Esophagus (tissue), 2 donors: ENCODE measurements around the gene VAC14. TPM values are rescaled to one million over a fixed set of nuclear protein-coding genes. Genes with fewer than 3 reads are reported as not detected.

Experiments used
- H3K27ac ChIP-seq, 2 donors: one replicate each; pipeline ENCODE4 v1.5.1; 2013; ENCODE audit warnings: low read depth in 2 of 2, mild to moderate bottlenecking in 2 of 2, inconsistent platforms in 1 of 2, low read length in 1 of 2, moderate library complexity in 1 of 2
- H3K27me3 ChIP-seq, 2 donors: one replicate each; pipeline ENCODE4 v1.6.1; 2013; ENCODE audit warnings: low read length in 2 of 2, control low read depth in 1 of 2, mild to moderate bottlenecking in 1 of 2; ENCODE audit not compliant: insufficient read depth in 2 of 2, control insufficient read depth in 1 of 2
- H3K36me3 ChIP-seq, 2 donors: one replicate each; pipeline ENCODE4 v1.6.1; 2013; ENCODE audit warnings: low read length in 1 of 2; ENCODE audit not compliant: control insufficient read depth in 2 of 2, insufficient read depth in 2 of 2
- H3K4me1 ChIP-seq, 2 donors: one replicate each; pipeline ENCODE4 v1.6.1; 2013; ENCODE audit warnings: low read length in 1 of 2; ENCODE audit not compliant: control insufficient read depth in 2 of 2, insufficient read depth in 2 of 2
- H3K4me3 ChIP-seq, 2 donors: one replicate each; pipeline ENCODE4 v1.5.1; 2013; ENCODE audit warnings: low read length in 2 of 2, mild to moderate bottlenecking in 2 of 2, low read depth in 1 of 2, moderate library complexity in 1 of 2
- H3K9me3 ChIP-seq, 2 donors: one replicate each; pipeline ENCODE4 v1.6.1; 2013; ENCODE audit warnings: mild to moderate bottlenecking in 2 of 2, low read depth in 1 of 2, low read length in 1 of 2, moderate library complexity in 1 of 2; ENCODE audit not compliant: control insufficient read depth in 2 of 2, insufficient read depth in 1 of 2
- WGBS, 2 donors: extraction: QIAGEN DNeasy Blood & Tissue Kit; methylation state at CpG; one replicate each; pipeline ENCODE4 v1.1.7; 2013; 5-methylcytosine and 5-hydroxymethylcytosine counted together
- polyA plus RNA-seq, 2 donors: library from polyadenylated mRNA; stranded (reverse); fragments of 200-250 nt; gene quantifications; one replicate each; pipeline ENCODE4 v1.2.3, GENCODE V29; 2013
- donor health status: healthy with polysubstance abuse.
- donor health status: Bipolar disorder and iron deficiency.

Gene VAC14
- polyA plus RNA-seq, 2 donors = 24.8 to 31.3 TPM

DNA sequence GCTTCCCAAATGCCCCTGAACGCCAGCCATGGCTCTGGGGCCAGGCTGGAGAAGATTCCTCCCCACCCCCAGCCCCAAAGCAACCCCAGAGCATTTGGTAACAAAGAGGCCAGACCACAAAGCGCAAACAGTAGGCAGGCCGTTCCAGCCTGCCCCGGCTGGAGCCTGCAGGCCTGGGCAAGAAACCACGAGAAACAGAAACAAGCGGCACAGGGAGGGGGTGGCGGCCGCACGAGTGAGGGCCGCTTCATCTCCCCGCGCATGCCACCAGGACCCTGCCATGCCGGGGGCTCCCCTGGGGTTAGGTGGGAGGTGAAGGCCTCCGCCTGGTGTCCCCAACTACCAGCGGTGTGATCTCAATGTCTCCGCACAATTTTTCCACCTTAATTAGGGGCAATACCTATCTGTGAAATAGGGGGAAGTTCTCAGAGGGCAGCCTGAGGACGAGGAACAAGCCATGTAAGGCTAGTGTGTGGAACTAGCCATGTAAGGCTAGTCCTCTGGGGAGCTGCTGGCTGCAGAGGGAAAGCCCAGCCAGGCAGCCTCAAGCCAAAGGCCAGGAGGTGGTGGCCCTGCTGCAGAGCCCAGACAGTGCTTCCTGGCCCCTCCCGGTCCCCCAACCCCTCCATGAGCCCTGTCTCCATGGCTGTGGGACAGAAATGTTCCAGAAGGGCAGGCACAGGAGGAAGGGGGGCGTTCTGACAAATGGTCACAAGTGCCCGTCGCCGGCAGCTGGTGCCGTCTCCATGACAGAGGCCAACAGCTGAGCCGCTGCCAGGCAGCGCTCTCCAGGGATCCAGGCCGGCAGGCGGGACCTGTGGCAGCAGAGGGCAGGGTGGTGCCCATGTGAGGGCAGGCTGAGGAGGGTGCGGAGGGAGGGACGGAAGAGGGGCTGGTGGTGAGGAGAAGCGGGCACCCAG, 100.6 kb downstream of the VAC14 start:
- Histone ChIP-seq H3K4me3 (no peak overlapping the region), H3K9me3 (no peaks in the 10 kb centered on the region), H3K27ac (peak overlapping the region; percentile 84 to 95), H3K4me1 (peaks cover 48 to 92% of the 10 kb centered on the region in 2 donors), H3K27me3 (no peaks in the 10 kb centered on the region), H3K36me3 (peaks cover 0 to 6% of the 10 kb centered on the region in 2 donors)
- whole genome bisulfite sequencing, 2 donors = 43 to 61% methylated on average over 28 to 30 of the region's 30 CpGs

DNA sequence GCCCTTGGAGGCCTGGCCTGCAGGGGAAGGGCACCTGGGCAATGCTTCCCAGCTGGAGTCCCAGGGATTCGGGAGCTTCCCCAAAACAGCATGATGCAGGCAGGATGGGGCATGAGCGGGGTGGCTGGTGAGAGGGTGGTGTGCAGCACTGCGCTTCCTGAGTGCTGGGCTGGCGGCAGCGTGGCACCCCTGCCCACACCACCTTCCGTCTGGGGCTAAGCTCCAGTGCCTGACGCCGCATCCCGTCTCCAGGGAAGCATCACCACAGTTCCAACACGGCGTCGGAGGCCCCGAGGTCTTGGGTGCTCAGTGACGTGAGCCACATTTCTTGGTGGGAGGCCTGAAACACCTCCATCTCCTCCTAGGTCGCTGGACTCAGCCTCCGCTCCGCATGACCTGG, 101.3 kb downstream of the VAC14 start:
- no peaks in the 10 kb centered on the region for H3K9me3 ChIP-seq
- no peaks in the 10 kb centered on the region for H3K27me3 ChIP-seq
- peak overlapping the region; percentile 84 to 95 for H3K27ac ChIP-seq
- H3K4me3 ChIP-seq = no peak overlapping the region
- H3K36me3 ChIP-seq = peaks cover 0 to 6% of the 10 kb centered on the region in 2 donors
- peaks cover 50 to 91% of the 10 kb centered on the region in 2 donors for H3K4me1 ChIP-seq
- WGBS, 2 donors = 57 to 77% methylated on average over 17 of the region's 17 CpGs

DNA sequence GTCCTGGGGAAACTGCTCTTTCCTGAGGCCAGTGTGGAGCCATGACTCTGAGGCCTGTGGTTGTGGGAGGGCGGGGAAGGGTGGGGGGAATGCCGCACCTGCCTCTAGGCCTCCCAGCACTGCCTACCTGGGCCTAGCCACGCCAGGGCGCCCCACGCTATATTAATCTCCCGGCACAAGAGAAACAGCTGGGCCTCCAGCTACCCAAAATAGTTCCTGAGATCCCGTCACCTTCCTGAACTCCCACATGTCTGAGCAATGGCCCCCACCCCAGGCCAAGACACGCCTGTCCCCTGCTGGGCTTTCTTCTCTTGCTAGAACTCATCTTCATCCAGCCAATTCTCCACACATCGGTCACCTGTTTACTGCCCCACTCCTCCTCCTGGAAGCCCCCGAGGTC, 102.1 kb downstream of the VAC14 start:
- 62 to 74% methylated on average over 10 of the region's 10 CpGs for WGBS, 2 donors
- Histone ChIP-seq H3K36me3 (peaks cover 0 to 6% of the 10 kb centered on the region in 2 donors), H3K9me3 (no peaks in the 10 kb centered on the region), H3K27me3 (no peaks in the 10 kb centered on the region), H3K27ac (peak overlapping the region; percentile 84 to 95), H3K4me1 (peaks cover 48 to 91% of the 10 kb centered on the region in 2 donors), H3K4me3 (no peak overlapping the region)

DNA sequence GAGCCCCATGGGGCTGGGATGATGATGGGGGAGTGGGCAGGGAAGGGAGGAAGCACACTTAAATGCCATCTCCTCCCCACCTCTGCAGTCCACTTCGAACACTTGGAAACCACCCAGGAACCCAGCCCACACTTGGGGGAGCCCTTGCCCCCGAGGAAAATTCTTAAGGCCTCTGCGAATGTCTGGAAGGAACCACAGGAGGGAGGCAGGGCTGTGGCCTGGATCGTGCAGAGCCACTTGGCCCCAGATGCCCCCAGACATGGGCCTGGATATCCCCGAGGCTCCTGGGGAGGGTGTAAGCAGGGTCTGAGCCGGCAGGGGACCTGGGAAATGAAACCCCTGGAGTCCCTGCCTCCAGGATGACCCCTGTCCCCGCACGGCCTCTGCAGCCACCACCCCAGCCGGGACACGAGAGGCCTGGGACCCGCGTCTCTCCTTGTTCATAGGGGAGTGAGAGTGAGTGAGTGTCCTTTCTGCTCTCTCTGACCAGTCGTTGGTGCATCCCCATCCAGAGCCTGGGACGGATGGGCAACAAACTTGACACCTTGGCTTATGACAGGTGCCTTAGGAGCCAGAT, 103.3 kb downstream of the VAC14 start:
- no peaks in the 10 kb centered on the region for H3K9me3 ChIP-seq
- WGBS, 2 donors = 59 to 71% methylated on average over 14 of the region's 14 CpGs
- peak overlapping the region; percentile 88 to 95 for H3K27ac ChIP-seq
- peaks cover 49 to 90% of the 10 kb centered on the region in 2 donors for H3K4me1 ChIP-seq
- no peak overlapping the region for H3K4me3 ChIP-seq
- H3K36me3 ChIP-seq = peaks cover 0 to 4% of the 10 kb centered on the region in 2 donors
- H3K27me3 ChIP-seq = no peaks in the 10 kb centered on the region

DNA sequence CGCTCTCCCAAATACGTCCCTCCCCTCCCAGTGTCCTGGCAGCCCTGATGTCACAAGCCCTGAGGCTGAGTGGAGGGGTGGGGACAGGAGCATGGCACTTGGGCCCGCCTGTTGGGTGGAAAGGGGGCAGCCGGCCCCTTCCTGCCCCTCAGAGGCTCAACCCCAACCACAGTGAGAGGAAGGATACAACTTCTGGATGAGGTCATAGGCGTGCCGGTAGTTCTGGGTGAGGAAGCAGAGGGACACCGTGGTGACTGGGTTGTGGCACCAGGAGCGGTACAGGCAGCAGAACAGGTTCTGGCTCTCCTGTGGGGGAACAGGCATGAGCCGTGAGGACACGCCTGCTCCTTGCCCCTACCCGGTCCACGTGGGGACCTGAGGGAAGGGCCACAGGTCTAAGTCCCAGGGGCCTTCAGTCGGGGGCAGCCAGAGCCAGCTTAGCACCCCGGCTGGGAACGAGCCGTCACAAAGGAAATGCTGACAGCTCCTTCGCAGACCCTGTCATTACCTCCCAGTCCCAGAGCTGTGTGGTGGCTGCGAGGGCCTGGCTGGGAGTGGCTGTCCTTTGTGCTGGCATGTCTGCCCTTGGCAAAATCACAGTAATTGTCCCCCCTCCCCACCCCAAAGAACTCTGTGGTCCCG, 103.9 kb downstream of the VAC14 start:
- 39 to 47% methylated on average over 19 of the region's 19 CpGs for WGBS, 2 donors
- H3K27ac ChIP-seq = peak overlapping the region; percentile 88 to 95
- no peak overlapping the region for H3K4me3 ChIP-seq

DNA sequence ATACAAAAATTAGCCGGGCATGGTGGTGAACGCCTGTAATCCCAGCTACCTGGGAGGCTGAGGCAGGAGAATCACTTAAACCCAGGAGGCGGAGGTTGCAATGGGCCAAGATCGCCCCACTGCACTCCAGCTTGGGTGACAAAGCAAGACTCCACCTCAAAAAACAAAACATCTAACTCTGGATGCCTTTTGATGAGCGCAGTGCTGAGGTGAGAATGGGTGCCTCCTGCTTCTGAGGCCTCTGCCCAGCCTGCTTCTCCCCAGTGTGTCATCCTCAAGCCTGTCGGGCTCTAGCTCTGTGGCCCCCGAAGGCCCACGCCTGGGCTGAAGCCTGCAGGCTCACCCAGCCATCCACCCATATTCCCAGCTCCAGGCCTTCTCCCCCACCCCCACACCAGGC, 104.6 kb downstream of the VAC14 start:
- Histone ChIP-seq H3K27me3 (no peaks in the 10 kb centered on the region), H3K9me3 (no peaks in the 10 kb centered on the region), H3K4me1 (peaks cover 48 to 78% of the 10 kb centered on the region in 2 donors), H3K4me3 (no peak overlapping the region), H3K36me3 (peaks cover 0 to 5% of the 10 kb centered on the region in 2 donors), H3K27ac (peak overlapping the region; percentile 88 to 95)
- whole genome bisulfite sequencing, 2 donors = 91 to 93% methylated on average over 8 of the region's 8 CpGs

More for the DNA sequence above, 103.9 kb downstream of the VAC14 start:
- peaks cover 0 to 4% of the 10 kb centered on the region in 2 donors for H3K36me3 ChIP-seq
- H3K27me3 ChIP-seq = no peaks in the 10 kb centered on the region
- peaks cover 47 to 85% of the 10 kb centered on the region in 2 donors for H3K4me1 ChIP-seq
- no peaks in the 10 kb centered on the region for H3K9me3 ChIP-seq

DNA sequence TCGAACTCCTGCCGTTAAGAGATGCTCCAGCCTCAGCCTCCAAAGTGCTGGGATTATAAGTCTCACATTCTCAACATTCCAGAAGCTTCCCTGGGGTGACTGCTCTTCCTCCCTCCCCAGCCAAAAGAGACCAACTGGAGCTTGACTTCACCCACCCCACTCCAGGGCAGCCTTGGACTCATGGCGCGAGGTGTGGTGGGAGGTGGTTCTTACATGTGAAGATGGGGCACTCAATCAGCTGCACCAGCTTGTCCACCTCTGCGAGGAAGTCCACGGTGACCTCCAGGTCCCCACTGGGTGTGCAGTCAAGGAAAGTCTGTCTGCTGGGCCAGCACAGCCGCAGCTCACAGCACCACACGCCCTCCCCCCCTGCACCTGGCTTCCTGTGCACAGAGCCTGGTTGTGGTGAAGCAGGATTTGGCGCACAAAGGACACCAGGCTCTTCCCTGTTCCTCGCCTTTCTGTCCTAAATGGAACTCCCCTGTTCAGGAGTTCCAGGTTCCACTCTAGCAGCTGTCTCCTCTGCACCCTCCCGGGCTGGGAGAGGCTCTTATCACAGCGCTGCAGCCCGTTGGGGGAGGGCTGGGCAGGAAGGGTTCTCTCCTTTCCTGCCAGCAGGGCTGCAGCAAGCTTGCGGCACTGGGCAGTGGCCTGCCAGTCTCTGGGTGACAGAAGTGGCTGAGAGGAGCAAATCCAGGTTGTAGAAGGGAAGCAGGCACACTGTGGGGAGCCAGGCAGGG, 105.5 kb downstream of the VAC14 start:
- peaks cover 46 to 77% of the 10 kb centered on the region in 2 donors for H3K4me1 ChIP-seq

DNA sequence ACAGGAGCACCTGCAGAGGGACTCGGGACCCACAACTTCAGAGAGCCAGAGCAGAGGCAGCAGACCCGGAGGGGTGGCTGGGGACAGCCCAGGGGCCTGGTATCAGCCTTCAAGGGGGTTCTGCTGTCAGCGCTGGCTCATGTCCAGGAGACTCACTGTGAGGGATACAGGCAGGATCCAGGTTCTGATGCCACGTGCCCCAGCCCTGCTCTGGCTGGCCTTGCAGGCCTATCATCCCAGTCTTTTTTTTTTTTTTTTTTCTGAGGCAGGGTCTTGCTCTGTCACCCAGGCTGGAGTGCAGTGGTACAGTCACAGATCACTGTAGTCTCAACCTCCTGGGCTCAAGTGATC, 106.1 kb downstream of the VAC14 start:
- H3K4me3 ChIP-seq = no peak overlapping the region
- 73 to 84% methylated on average over 4 of the region's 4 CpGs for WGBS, 2 donors
- peaks cover 0 to 5% of the 10 kb centered on the region in 2 donors for H3K36me3 ChIP-seq
- H3K27ac ChIP-seq = peak overlapping the region; percentile 85 to 92
- H3K27me3 ChIP-seq = no peaks in the 10 kb centered on the region
- H3K9me3 ChIP-seq = no peaks in the 10 kb centered on the region
- peaks cover 49 to 79% of the 10 kb centered on the region in 2 donors for H3K4me1 ChIP-seq

More for the DNA sequence above, 105.5 kb downstream of the VAC14 start:
- 46 to 50% methylated on average over 14 of the region's 14 CpGs for WGBS, 2 donors
- Histone ChIP-seq H3K9me3 (no peaks in the 10 kb centered on the region), H3K27ac (peak overlapping the region; percentile 25 to 85), H3K27me3 (no peaks in the 10 kb centered on the region), H3K36me3 (peaks cover 0 to 5% of the 10 kb centered on the region in 2 donors), H3K4me3 (no peak overlapping the region)
